SK-MEL-5 (cell line): Measurements from ENCODE around the gene XIAP. TPM values are rescaled to one million over a fixed set of nuclear protein-coding genes. Genes with fewer than 3 reads are reported as not detected.
"Not testable (repeated sequence)": the region's sequence is repeated elsewhere in the genome, so short reads cannot be mapped to it uniquely, and the experiment has no call there.

ENCODE experiments used
- DNase-seq: peaks from one replicate; pipeline ENCODE4 v3.0.0-alpha.2; 2016; ENCODE audit warnings: low read depth, low spot score
- in situ Hi-C: cut with HindIII; loops from 2 replicates; pipeline ENCODE4 v1.10.0; 2016; ENCODE audit warnings: low sequenced_read_pairs, high pct_unique_total_duplicates, low pct_unique_long_range_greater_than_20kb
- polyA plus RNA-seq, 2 experiments: library from polyadenylated mRNA; depleted of rRNA; stranded (reverse); fragments of >200 nt; gene quantifications; 2 replicates each; pipeline ENCODE4 v1.2.3, GENCODE V29; 2015
- total RNA-seq: library from RNA; depleted of rRNA; stranded (reverse); fragments of >200 nt; shearing (Covaris generic); gene quantifications from 2 replicates; pipeline ENCODE4 v1.2.3, GENCODE V29; 2014; rRNA removed

XIAP gene
- 38.3 and 40.3 TPM in 2 replicates for total RNA-seq
- polyA plus RNA-seq (2015; cell fraction: cytosol; rRNA removed) = 26.6 and 32.9 TPM in 2 replicates
- 8.1 and 12.7 TPM in 2 replicates for polyA plus RNA-seq (2015; cell fraction: nucleus; rRNA removed)

DNA sequence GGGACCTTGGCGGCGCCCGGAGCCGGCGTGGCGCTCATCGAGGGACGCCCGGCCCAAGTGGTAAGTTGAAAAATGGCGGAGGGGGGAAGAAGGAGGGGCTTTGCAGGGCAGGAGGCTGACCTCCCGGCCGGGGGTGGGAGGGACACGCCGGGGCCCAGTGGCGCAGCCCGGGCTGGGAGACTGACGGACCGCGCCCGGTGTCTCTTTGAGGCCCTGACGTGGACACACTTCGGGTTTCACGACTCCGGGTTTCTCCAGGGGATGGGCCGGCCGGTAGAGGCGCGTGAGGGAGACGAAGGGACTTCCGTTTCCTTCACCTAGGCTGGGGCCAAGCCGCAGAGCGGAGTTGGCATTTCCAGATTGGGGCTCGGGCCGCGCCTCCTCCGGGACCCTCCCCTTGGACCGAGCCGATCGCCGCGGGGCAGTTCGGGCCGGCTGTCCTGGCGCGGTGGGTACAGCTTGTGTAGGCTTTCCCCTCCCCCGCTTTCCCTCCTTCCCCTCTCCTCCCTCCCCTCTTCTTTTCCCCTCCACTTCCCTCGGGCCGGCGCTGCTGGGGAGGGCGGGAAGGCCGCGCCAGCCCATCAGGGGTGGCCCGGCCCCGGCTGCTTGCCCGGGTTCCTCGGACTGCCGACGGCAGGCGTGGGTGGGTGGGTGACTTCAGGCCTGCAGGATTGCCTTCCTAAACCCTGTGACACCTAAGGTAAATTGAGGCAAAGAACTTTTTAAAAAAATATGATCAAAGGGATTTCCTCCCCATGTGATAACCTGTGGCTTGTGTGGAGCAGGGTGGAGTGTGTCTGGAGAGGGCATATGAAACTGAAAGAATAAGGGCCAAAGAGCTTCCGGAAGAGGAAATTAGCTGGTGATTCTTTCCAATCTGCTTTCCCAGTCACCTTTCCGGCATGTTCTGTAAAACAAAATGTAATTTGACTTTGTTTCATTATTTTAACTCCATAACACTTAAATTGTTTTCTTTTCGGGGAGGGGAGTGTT is at the start of gene XIAP:
Gene XIAP (plus strand): TSS at position 208 of the 993 bp plus-strand sequence. CDS start 25,610 bp downstream, outside the sequence.
- in situ Hi-C loops = no loop called here
- peak; percentile 90 for DNase-seq

DNA sequence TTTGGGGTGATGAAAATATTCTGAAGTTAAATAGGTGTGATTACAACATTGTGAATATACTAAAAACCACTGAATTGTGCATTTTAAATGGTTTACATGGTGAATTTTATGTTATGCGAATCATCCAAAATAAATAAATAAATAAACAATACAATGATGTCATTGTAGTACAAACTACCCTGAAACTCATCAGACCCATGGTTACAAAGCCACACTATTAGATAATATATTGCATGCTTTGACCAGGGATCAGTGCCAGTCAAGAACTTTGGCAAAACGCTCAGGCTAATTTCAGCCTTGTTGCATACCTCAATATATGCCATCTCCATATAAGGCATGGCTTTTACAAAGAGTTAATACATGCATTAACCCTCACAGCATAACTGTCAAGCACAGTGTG is 45.5 kb upstream of the XIAP start:
- in situ Hi-C loops = no loop called here
- DNase-seq = peak; percentile 49

DNA sequence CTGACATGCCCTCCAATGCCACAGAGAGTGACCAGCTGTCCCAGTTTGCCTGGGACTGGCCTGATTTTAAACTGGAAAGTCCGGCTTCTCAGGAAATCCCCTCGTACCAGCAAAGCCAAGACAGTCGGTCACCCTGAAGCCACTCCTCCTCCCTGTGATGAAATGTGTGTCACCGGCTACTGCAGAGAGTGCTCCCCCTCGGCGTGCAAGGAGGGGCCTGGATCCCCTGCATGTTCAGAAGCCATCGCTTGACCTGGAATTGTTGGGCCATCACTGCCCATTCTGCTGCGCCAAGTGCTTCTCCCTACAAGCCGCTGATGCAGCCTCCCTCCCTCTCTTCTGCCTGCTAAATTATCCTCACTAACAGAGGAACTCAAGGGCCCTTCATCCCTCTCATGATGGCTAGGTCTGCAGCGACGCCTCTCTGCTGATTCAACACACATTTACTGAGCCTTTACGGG is 44.9 kb upstream of the XIAP start:
- DNase-seq, in situ Hi-C loops: not testable (repeated sequence)

DNA sequence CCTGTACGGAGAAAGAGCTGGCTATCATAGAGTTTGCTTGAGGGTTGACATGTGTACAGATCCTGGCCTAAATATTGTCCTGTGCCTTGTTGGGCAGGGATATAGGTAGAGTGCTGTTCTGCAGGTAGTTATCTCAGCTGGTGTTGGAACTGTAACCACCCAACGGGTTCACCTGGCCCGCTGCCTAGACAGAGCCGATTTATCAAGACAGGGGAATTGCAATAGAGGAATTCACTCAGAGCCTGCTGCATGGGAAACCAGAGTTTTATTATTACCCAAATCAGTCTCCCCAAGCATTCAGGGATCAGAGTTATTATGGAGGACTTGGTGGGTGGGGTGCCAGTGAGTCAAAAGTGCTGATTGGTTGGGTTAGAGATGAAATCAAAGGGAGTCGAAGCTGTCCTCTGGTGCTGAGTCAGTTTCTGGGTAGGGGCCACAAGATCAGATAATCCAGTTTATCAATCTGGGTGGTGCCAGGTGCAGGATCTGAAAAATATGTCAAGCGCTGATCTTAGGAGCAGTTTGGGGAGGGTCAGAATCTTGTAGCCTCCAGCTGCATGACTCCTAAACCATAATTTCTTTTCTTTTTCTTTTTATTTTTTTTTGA is 42.5 kb upstream of the XIAP start:
- no peak for DNase-seq
- in situ Hi-C loops = no loop called here

DNA sequence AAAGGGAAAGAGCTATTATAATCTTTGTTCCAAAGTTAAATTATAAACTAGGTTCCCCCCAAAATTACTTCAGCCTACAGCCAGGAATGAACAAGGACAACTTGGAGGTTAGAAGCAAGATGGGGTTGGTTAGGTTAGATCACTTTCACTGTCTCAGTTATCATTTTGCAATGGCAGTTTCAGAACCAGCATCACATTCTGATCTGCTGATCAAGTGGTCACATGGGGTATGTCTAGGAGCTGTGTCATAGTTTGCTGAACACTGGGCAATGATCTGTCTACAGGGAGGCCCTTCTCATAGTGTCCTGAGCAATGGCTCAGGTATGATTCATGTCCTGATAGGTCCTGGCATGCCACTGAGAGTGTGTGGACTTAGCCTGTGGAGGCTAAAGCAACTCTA is 41.6 kb upstream of the XIAP start:
- DNase-seq = peak; percentile 15
- in situ Hi-C loops = no loop called here

DNA sequence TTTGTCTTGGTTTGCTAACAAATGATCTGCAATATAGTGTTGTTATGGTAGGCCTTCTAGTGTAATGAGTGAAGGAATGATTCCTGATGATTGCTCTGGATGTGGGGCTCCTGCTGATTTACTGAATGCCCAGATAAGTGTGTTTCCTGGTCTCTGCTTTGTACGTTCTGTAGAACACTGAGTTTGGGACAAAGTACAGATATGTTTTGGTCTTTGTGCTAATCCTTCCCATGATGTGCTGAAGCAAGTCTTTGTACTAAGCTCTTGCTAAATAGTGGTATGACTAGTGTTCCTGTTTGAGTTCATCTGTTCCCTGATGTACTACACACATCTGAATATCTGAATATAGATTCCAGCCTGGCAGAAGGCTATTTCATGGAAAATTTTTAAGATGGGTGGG is 36.9 kb upstream of the XIAP start:
- in situ Hi-C loops = no loop called here

DNA sequence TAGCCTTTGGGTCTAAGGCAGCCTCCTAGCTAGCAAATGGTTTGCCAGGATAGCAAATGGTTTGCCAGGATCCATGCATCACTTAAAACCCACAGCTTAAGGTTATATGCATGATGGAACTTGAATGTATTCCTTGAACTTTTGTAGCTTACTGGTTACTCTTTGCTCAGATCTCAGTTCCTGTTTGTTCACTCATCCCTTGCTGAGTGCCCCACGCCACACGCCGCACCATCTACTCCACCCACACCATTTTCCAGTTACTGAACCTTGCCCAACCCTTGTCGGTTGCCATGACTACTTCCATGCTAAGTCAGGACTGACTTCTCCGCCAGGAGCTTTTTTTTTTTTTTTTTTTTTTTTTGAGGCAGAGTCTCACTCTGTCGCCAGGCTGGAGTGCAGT is 29.5 kb upstream of the XIAP start:
- in situ Hi-C loops = no loop called here

More for the DNA sequence above, 36.9 kb upstream of the XIAP start:
- DNase-seq = peak; percentile 47

DNA sequence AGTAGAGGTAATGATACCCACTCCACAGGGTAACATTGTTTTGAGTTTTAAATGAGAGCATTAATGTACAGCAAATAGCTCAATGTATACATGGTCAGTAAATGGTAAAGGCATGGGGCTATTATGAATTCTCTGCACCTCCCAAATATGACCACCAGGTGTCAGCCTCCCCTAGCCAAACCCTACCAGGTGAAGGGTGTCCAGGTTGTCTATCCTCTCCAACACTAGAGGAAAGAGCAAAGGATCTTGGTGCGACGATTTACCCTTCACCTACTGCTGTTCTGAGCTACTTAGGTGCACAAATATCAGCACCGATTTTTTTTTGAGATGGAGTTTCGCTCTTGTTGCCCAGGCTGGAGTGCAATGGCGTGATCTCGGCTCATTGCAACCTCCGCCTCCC is 26.5 kb upstream of the XIAP start:
- in situ Hi-C loops = no loop called here
- DNase-seq = peak; percentile 72

More for the DNA sequence above, 29.5 kb upstream of the XIAP start:
- no peak for DNase-seq

DNA sequence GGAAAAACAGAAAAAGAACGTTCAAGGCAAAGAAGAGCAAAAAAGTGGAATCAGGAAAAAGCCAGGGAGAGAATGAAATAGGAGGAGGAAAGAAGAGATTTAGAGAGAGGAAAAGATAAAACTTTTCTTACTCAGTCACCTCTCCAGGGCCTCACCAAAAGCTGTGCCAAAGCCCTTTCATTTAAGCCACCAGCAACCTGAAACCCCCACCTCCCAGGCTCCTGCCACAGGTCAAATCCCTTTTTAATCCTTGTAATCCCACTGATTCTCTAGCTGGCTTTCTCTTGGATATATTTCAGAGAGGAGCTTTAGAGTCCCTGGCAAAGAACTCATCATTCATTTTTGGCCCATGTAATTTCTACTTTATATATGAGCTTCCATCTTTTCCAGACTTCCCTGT is 25.7 kb upstream of the XIAP start:
- DNase-seq = no peak
- in situ Hi-C loops = no loop called here

DNA sequence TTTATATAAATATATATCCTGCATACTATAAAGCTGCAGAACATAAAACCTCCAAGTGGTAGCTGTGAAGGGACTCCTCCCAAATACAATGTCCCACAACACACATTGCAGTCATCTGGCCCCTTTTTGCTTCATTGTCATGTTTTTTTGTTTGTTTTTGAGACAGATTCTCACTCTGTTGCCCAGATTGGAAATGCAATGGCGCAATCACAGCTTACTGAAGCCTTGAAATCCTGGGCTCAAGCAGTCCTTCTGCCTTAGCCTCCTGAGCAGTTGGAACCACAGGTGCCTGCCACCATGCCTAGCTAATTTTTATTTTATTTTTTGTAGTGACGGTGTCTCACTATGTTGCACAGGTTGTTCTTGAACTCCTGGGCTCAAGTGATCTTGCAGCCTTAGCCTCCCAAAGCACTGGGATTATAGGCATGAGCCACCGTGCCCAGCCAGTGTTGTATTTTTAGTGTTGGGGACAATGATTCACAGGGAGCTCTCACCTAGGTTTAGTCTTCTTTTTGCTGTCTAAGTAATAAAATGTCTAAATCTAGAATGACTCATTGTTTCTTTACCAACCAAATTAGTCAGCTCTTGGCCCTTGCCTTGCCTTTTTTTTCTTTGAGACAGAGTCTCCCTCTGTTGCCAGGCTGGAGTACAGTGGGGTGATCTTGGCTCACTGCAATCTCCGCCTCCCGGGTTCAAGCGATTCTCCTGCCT is 24.0 kb upstream of the XIAP start:
- DNase-seq = no peak
- in situ Hi-C loops = no loop called here

DNA sequence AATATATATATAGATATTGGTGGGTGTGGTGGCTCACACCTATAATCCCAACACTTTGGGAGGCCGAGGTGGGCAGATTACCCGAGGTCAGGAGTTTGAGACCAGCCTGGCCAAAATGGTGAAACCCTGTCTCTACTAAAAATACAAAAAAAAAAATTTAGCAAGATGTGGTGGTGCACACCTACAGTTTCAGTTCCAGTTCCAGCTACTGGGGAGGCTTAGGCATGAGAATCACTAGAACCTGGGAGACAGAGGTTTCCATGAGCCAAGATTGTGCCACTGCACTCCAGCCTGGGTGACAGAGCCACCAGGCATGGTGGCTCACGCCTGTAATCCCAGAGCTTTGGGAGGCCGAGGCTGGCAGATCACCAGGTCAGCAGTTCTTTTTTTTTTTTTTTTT is 14.7 kb upstream of the XIAP start:
- DNase-seq, in situ Hi-C loops: not testable (repeated sequence)

DNA sequence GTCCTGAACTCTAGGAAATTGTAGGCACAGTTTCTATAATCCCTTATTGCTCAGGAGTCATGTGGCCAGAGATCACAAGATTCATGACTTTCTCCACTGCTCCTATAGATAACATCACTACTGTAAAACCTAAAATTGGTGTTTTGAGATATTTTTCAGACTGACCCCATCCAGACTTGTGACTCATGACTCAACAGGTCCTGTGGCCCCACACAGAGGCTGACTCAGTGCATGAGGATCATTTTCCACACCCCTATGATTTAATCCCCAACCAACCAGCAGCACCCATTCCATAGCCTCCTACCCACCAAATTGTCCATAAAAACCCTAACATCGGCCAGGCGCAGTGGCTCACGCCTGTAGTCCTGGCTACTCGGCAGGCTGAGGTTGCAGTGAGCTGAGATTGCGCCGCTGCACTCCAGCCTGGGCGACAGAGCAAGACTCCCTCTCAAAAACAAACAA is 13.2 kb upstream of the XIAP start:
- in situ Hi-C loops = no loop called here
- peak; percentile 54 for DNase-seq

DNA sequence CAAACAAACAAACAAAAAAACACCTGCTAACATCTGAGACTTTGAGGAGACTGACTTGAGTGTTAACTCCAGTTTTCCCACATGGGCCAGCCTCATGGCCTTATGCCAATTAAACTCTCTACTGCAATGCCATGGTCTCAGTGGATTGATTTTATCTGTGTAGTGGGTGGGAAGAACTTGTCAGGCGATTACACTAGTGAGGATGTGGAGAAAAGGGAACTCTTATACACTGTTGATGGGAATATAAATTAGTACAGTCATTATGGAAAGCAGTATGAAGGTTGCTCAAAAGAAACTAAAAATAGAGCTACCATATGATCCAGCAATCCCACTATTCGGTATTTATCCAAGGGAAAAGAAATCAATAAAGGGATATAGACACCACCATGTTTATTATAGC is 12.8 kb upstream of the XIAP start:
- in situ Hi-C loops = no loop called here
- DNase-seq = no peak

DNA sequence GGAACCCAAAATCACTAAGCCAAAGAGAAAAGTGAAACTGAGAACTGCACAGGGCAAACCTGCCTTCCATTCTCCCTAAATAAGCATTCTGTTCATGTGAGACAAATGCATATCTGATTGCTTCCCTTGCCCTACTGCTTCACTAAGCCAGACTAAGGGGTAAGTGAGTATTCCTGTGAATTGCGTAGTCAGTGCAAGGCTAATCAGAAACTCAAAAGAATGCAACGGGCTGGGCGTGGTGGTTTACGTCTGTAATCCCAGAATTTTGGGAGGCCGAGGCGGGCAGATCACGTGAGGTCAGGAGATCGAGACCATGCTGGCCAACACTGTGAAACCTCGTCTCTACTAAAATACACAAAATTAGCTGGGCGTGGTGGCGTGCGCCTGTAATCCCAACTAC is 10.8 kb upstream of the XIAP start:
- no peak for DNase-seq
- in situ Hi-C loops = no loop called here

DNA sequence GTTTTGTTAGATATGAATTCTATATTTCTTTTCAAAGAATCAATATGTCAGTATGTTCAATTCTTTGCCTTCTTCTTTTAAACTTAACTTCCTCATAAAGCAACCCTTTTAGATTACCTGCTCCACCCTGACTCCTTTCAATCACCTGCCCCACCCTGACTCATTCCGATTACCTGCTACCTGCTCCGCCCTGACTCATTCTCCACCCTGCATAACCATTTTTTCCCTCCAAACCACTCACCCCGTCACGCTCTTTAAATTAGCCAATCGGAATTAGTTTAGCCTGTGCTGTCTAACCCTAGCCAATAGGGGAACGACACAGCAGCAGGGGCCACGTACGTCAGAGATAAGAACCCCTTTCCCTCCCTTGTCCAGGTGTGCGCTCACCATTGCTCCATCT is 9.9 kb upstream of the XIAP start:
- in situ Hi-C loops, DNase-seq: not testable (repeated sequence)

DNA sequence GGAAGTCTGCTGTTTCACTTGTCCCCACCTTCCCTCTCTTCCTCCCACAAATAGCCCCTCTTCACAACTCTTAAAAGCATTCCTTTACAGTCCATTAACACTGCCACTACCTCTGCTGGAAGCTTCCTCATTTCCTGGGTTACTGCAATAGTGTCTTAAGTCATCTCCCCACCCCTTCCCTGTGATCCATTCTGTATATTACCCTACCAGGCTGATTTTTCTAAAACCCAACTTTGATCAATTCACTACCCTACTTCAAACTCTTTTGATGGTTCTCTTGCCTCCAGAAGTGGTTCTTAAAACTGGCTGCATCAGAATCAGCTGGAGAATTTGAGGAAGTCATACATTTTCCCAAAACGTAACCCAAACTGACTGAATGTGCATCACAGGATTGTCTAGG is 8.8 kb upstream of the XIAP start:
- DNase-seq = no peak
- in situ Hi-C loops = no loop called here

DNA sequence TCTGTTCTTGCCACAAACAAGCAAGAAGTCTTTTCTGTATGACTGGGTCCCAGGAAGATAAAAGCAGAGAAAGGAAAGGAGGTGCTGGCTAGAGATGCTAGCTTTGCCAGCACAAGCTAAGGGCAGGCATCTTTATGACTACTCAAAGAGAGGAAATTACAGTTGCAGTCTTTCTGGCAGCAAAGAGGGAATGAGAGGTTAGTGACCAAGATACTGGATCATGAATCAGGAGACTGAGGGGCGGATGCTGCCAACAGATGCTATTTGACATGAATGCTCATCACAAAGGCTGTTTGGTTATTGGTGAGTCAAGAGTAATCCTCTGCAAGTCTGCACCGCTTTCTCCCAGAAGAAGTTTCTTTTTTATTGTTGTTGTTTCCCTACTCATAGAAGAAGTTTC is 5.5 kb upstream of the XIAP start:
- in situ Hi-C loops = no loop called here
- no peak for DNase-seq

DNA sequence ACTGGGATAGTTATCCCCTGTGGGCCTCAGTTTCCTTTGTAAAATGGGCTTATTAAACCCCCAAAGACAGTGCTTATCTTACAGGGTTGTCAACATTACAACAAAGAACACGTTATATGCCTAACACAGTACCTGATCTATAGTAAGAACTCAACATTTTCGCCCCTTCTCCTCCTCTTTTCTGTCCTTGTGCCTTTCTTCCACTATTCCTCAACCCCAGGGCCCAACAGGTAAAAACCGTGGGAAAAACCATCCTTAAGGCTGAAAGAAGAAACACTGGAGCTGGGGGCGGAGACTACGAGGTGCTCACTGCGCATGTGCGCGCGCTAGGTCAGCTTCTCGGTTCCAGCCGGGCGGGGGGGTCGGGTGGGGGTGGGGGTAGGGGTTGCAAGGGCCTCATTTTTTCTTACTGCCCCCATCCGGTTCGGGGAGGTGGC is 426 bp upstream of the XIAP start:
- DNase-seq = no peak
- in situ Hi-C loops = no loop called here
